IMR-90 (cell line): ENCODE data around the gene ANK3. TPM values are rescaled to one million over a fixed set of nuclear protein-coding genes. Genes with fewer than 3 reads are reported as not detected.

ENCODE experiments used
- ATAC-seq: fragments of 200-7000 bp; cut with Tn5 transposase; 2 replicates; pipeline ENCODE4 v1.9.1; 2020; ENCODE audit warnings: low read depth, mild to moderate bottlenecking, moderate library complexity
- BruUV-seq: library from RNA; stranded (reverse); fragments of 400-500 nt; replicated peaks from 2 replicates; lab custom pipeline; 2021; lab: Mats Ljungman, UMichigan
- CTCF ChIA-PET: fragments of 300-600 bp; formaldehyde crosslinking; extraction: SDS; loops from one replicate; lab custom pipeline; 2021; ENCODE audit warnings: antibody characterized with exemption; lab: Yijun Ruan, JAX
- POLR2A ChIA-PET: fragments of 300-600 bp; sonication (Branson Sonifier 250); formaldehyde crosslinking; loops from one replicate; lab custom pipeline; 2022; ENCODE audit warnings: antibody characterized with exemption; ENCODE audit not compliant: unreplicated experiment; lab: Charles Lee
- DNase-seq: peaks from one replicate; pipeline ENCODE4 v3.0.0; 2013
- H2AFZ ChIP-seq: replicated peaks from 2 replicates; pipeline ENCODE3; 2013; ENCODE audit warnings: low read length, mild to moderate bottlenecking; ENCODE audit not compliant: poor library complexity
- H2AK5ac ChIP-seq: 2 replicates; pipeline ENCODE4 v1.6.1; 2013; ENCODE audit warnings: low read depth, low read length, inconsistent platforms
- H2AK9ac ChIP-seq: replicated peaks from 2 replicates; pipeline ENCODE3; 2013; ENCODE audit warnings: mild to moderate bottlenecking, low read depth, low read length, moderate library complexity; ENCODE audit not compliant: poor library complexity
- H2BK120ac ChIP-seq: 2 replicates; pipeline ENCODE4 v1.6.1; 2013; ENCODE audit warnings: low read depth, low read length, inconsistent platforms
- H2BK15ac ChIP-seq: 3 replicates; pipeline ENCODE4 v1.6.1; 2013; ENCODE audit warnings: low read depth, low read length, inconsistent platforms
- H2BK20ac ChIP-seq: 2 replicates; pipeline ENCODE4 v1.6.1; 2013; ENCODE audit warnings: low read depth, mild to moderate bottlenecking, inconsistent platforms, low read length, moderate library complexity
- H2BK5ac ChIP-seq: 2 replicates; pipeline ENCODE4 v1.6.1; 2013; ENCODE audit warnings: mild to moderate bottlenecking, low read depth, low read length, inconsistent platforms; ENCODE audit not compliant: poor library complexity, severe bottlenecking
- H3K14ac ChIP-seq: replicated peaks from 2 replicates; pipeline ENCODE4 v1.6.1; 2013; ENCODE audit warnings: low read depth, low read length, inconsistent platforms
- H3K18ac ChIP-seq: 2 replicates; pipeline ENCODE4 v1.6.1; 2013; ENCODE audit warnings: low read depth, low read length, control low read depth
- H3K23ac ChIP-seq: 2 replicates; pipeline ENCODE4 v1.6.1; 2013; ENCODE audit warnings: low read depth, low read length, inconsistent platforms
- H3K27ac ChIP-seq: 2 replicates; pipeline ENCODE4 v1.5.1; 2013; ENCODE audit warnings: mild to moderate bottlenecking, control low read depth, low read length; ENCODE audit not compliant: insufficient read depth
- H3K27me3 ChIP-seq: 2 replicates; pipeline ENCODE4 v1.6.1; 2013; ENCODE audit warnings: low read length; ENCODE audit not compliant: control insufficient read depth, insufficient read depth
- H3K36me3 ChIP-seq: 2 replicates; pipeline ENCODE4 v1.6.1; 2013; ENCODE audit warnings: low read length, mixed read lengths; ENCODE audit not compliant: control insufficient read depth, insufficient read depth
- H3K4ac ChIP-seq: 2 replicates; pipeline ENCODE4 v1.6.1; 2013; ENCODE audit warnings: low read depth, low read length, inconsistent platforms
- H3K4me1 ChIP-seq: 2 replicates; pipeline ENCODE4 v1.6.1; 2013; ENCODE audit warnings: low read length, mixed read lengths; ENCODE audit not compliant: control insufficient read depth, insufficient read depth
- H3K4me2 ChIP-seq: 2 replicates; pipeline ENCODE4 v1.6.1; 2013; ENCODE audit warnings: low read depth, mild to moderate bottlenecking, control low read depth, low read length, moderate library complexity
- H3K4me3 ChIP-seq: 2 replicates; pipeline ENCODE4 v1.5.1; 2013; ENCODE audit warnings: low read depth, mild to moderate bottlenecking, control low read depth, low read length, moderate library complexity; ENCODE audit not compliant: insufficient read depth
- H3K56ac ChIP-seq: 2 replicates; pipeline ENCODE4 v1.6.1; 2013; ENCODE audit warnings: low read length, inconsistent platforms; ENCODE audit not compliant: insufficient read depth; ENCODE audit errors: extremely low read depth
- H3K79me1 ChIP-seq, 2 experiments: 2 replicates each; pipeline ENCODE4 v1.6.1; 2013; ENCODE audit warnings: low read length in 2 of 2, inconsistent platforms in 1 of 2, low read depth in 1 of 2
- H3K9ac ChIP-seq: 2 replicates; pipeline ENCODE4 v1.6.1; 2013; ENCODE audit warnings: low read depth, low read length, control low read depth
- H3K9me1 ChIP-seq: 2 replicates; pipeline ENCODE4 v1.6.1; 2013; ENCODE audit warnings: low read length, inconsistent platforms; ENCODE audit not compliant: insufficient read depth
- H3K9me3 ChIP-seq: 2 replicates; pipeline ENCODE4 v1.6.1; 2013; ENCODE audit warnings: low read length; ENCODE audit not compliant: control insufficient read depth, insufficient read depth
- H4K20me1 ChIP-seq: 2 replicates; pipeline ENCODE4 v1.6.1; 2013; ENCODE audit warnings: low read length, inconsistent platforms; ENCODE audit not compliant: insufficient read depth
- H4K5ac ChIP-seq: 2 replicates; pipeline ENCODE4 v1.6.1; 2013; ENCODE audit warnings: mild to moderate bottlenecking, low read depth, low read length, control low read depth
- H4K8ac ChIP-seq, 2 experiments: 2 replicates each; pipeline ENCODE4 v1.6.1; 2013; ENCODE audit warnings: low read depth in 2 of 2, low read length in 2 of 2, control low read depth in 1 of 2, inconsistent platforms in 1 of 2
- H4K91ac ChIP-seq: 2 replicates; pipeline ENCODE4 v1.6.1; 2013; ENCODE audit warnings: low read depth, low read length, inconsistent platforms; ENCODE audit not compliant: insufficient read depth
- BHLHE40 ChIP-seq: fragments of 150-350 bp; IDR thresholded peaks from 2 replicates; pipeline ENCODE4 v1.6.1; 2016; ENCODE audit warnings: mild to moderate bottlenecking, low read depth, low read length
- CHD1 ChIP-seq: IDR thresholded peaks from 2 replicates; pipeline ENCODE4 v1.6.1; 2012; ENCODE audit warnings: low read depth, low read length, improper control_type of control experiment
- ELK1 ChIP-seq: fragments of 150-350 bp; IDR thresholded peaks from 2 replicates; pipeline ENCODE4 v1.6.1; 2016; ENCODE audit warnings: low read depth, mild to moderate bottlenecking, low read length, moderate library complexity, borderline replicate concordance
- FOS ChIP-seq: fragments of 150-350 bp; IDR thresholded peaks from 2 replicates; pipeline ENCODE4 v1.6.1; 2016; ENCODE audit warnings: low read depth, low read length
- MAFK ChIP-seq: IDR thresholded peaks from 2 replicates; pipeline ENCODE4 v1.6.1; 2012; ENCODE audit warnings: low read depth, low read length, improper control_type of control experiment
- MAZ ChIP-seq: IDR thresholded peaks from 2 replicates; pipeline ENCODE4 v1.6.1; 2012; ENCODE audit warnings: low read depth, mild to moderate bottlenecking, low read length, improper control_type of control experiment, moderate library complexity, borderline replicate concordance
- MXI1 ChIP-seq: IDR thresholded peaks from 2 replicates; pipeline ENCODE4 v1.6.1; 2012; ENCODE audit warnings: low read depth, mild to moderate bottlenecking, low read length, moderate library complexity, borderline replicate concordance
- RAD21 ChIP-seq: IDR thresholded peaks from 2 replicates; pipeline ENCODE4 v1.6.1; 2012; ENCODE audit warnings: low read length, improper control_type of control experiment
- RFX5 ChIP-seq: IDR thresholded peaks from 2 replicates; pipeline ENCODE4 v1.8.0; 2012; ENCODE audit warnings: low read depth, mild to moderate bottlenecking, low read length, moderate library complexity
- SMC3 ChIP-seq: fragments of 150-350 bp; IDR thresholded peaks from 2 replicates; pipeline ENCODE4 v1.6.1; 2016; ENCODE audit warnings: low read depth, mild to moderate bottlenecking, antibody characterized with exemption, low read length, moderate library complexity
- WGBS, 2 experiments: methylation state at CpG; one replicate each; pipeline versions ENCODE4 v1.1.5 to v1.1.7; 2013; ENCODE audit warnings: missing lambda C conversion rate in 2 of 2; ENCODE audit not compliant: insufficient read length in 1 of 2; ENCODE audit errors: extremely low coverage in 2 of 2; 5-methylcytosine and 5-hydroxymethylcytosine counted together
- dilution Hi-C: fragments of 300-500 bp; cut with HindIII; formaldehyde crosslinking; loops from one replicate; pipeline ENCODE4 v1.14.3; 2018; ENCODE audit warnings: low sequenced_read_pairs; ENCODE audit not compliant: unreplicated experiment
- in situ Hi-C: fragments of 300-500 bp; cut with MboI; formaldehyde crosslinking; loops from 3 replicates; pipeline ENCODE4 v1.14.3; 2019; ENCODE audit warnings: low sequenced_read_pairs, inconsistent platforms, mixed read lengths
- intact Hi-C: fragments of 100-400 bp; cut with micrococcal nuclease; formaldehyde crosslinking; loops from 2 replicates; pipeline ENCODE4 v1.10.0; 2022
- polyA plus RNA-seq, 3 experiments: library from polyadenylated mRNA; depleted of rRNA; stranded (reverse); fragments of >200 nt; gene quantifications; 2 replicates each; pipeline ENCODE4 v1.2.3, GENCODE V29; 2012; ENCODE audit warnings: low replicate concordance in 1 of 3
- total RNA-seq: library from RNA; depleted of rRNA; stranded (reverse); fragments of >200 nt; gene quantifications from 2 replicates; pipeline ENCODE4 v1.2.3, GENCODE V29; 2012
- TF ChIP-seq, protein P1 (sequence below): fragments of 150-350 bp; IDR thresholded peaks from 2 replicates; pipeline ENCODE4 v1.6.1; 2017; ENCODE audit warnings: mild to moderate bottlenecking, antibody characterized with exemption, low read length, low read depth
- TF ChIP-seq, protein P2 (sequence below): conservative IDR thresholded peaks from 2 replicates; pipeline ENCODE4 v1.5.1; 2012; ENCODE audit warnings: mild to moderate bottlenecking, low read depth, low read length, improper control_type of control experiment

Gene ANK3
- total and polyA plus RNA-seq, 2 of the 4 experiments (the other 2 are of a cell fraction) = 0.63 to 1.8 TPM

- no peak overlapping the region for H2BK120ac ChIP-seq
- no peak overlapping the region for H2AFZ ChIP-seq
- no peak overlapping the region for H3K4me3 ChIP-seq
- ChIA-PET POLR2A (no interaction called here), CTCF (no interaction called here)
- no peaks in the 10 kb centered on the region for H4K20me1 ChIP-seq
- no peak overlapping the region for H3K56ac ChIP-seq
- intact Hi-C loops (no loop called here), in situ Hi-C loops (loop anchor here (25.0 kb wide), 1 partner anchor 516 kb away; no protein-coding TSS in a partner anchor), dilution Hi-C loops (no loop called here)
- H3K23ac ChIP-seq = no peak overlapping the region
- BruUV-seq = no TSS peak
- H2BK5ac ChIP-seq = no peak overlapping the region
- no peak overlapping the region for H4K8ac ChIP-seq
- H3K14ac ChIP-seq = no peak overlapping the region
- H3K4me2 ChIP-seq = no peak overlapping the region
- no CpG with 5 or more reads among the region's 8 CpGs for WGBS, 2 experiments
- no peak overlapping the region for H4K91ac ChIP-seq
- no peak overlapping the region for H3K4ac ChIP-seq
- H3K27me3 ChIP-seq = no peaks in the 10 kb centered on the region
- H3K9ac ChIP-seq = no peak overlapping the region
- no peak overlapping the region for H2AK5ac ChIP-seq
- no peak for ATAC-seq
- peaks cover 4% of the 10 kb centered on the region; the same call in 1 of the 2 replicates for H3K4me1 ChIP-seq
- peaks cover 3% of the 10 kb centered on the region for H3K9me3 ChIP-seq
- no peaks in the 10 kb centered on the region for H3K36me3 ChIP-seq
- TF ChIP-seq FOS (no peak), CHD1 (no peak), RAD21 (no peak), ELK1 (no peak), RFX5 (no peak), MAZ (no peak), SMC3 (no peak), MAFK (no peak), MXI1 (no peak), BHLHE40 (no peak)
- TF ChIP-seq, protein P1, sequence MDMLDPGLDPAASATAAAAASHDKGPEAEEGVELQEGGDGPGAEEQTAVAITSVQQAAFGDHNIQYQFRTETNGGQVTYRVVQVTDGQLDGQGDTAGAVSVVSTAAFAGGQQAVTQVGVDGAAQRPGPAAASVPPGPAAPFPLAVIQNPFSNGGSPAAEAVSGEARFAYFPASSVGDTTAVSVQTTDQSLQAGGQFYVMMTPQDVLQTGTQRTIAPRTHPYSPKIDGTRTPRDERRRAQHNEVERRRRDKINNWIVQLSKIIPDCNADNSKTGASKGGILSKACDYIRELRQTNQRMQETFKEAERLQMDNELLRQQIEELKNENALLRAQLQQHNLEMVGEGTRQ = no peak
- TF ChIP-seq, protein P2, sequence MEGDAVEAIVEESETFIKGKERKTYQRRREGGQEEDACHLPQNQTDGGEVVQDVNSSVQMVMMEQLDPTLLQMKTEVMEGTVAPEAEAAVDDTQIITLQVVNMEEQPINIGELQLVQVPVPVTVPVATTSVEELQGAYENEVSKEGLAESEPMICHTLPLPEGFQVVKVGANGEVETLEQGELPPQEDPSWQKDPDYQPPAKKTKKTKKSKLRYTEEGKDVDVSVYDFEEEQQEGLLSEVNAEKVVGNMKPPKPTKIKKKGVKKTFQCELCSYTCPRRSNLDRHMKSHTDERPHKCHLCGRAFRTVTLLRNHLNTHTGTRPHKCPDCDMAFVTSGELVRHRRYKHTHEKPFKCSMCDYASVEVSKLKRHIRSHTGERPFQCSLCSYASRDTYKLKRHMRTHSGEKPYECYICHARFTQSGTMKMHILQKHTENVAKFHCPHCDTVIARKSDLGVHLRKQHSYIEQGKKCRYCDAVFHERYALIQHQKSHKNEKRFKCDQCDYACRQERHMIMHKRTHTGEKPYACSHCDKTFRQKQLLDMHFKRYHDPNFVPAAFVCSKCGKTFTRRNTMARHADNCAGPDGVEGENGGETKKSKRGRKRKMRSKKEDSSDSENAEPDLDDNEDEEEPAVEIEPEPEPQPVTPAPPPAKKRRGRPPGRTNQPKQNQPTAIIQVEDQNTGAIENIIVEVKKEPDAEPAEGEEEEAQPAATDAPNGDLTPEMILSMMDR = no peak
- DNase-seq = no peak
- no peak overlapping the region for H3K27ac ChIP-seq
- H2BK20ac ChIP-seq = no peak overlapping the region
- no peak overlapping the region for H4K5ac ChIP-seq
- H2BK15ac ChIP-seq = no peak overlapping the region
- H3K9me1 ChIP-seq = no peaks in the 10 kb centered on the region; the same call in 1 of the 2 replicates
- no peaks in the 10 kb centered on the region for H3K79me1 ChIP-seq
- no peak overlapping the region for H3K18ac ChIP-seq
- no peak overlapping the region for H2AK9ac ChIP-seq
Measured at GRCh38 chr10:60403168-60403873, 13.6 kb upstream of the ANK3 start.
